ENCODE data around the gene EIF2A. TPM values are rescaled to one million over a fixed set of nuclear protein-coding genes. Genes with fewer than 3 reads are reported as not detected.

The EIF2A gene
- total and polyA plus RNA-seq, 9 of the 15 experiments (the other 6 are each of a cell fraction or from before 2014, with no cell fraction given) = 106 to 192 (median 168) TPM

DNA sequence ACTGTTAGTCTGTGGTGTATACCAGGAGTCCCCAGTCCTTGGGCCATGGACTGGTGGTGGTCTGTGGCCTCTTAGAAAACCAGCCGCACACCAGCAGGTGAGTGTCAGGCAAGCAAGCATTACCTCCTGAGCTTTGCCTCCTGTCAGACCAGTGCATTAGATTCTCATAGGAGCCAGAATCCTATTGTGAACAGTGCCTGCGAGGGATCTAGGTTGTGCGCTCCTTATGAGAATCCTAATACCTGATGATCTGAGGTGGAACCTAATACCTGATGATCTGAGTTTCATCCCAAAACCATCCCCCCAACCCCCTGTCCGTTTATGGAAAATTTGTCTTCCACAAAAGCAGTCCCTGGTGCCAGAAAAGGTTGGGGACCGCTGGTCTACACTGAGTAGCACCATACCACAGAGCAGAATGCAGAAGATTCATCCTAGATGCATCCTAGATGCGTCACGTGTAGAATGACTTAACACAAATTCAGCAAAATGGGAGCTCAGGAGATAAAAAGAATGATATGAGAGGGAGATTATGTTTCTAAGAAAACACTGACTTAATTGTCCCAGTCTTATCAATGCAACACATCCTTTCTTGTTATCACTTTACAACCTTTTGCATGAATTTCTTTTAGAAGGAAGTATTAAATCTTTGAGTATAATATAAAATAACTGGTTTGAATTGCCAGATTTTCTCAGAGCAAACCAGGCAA, 85.1 kb downstream of the EIF2A start (continued):
- TF ChIP-seq ZFP91 (CRISPR knock-in tag; IDR thresholded peaks at IDR 0.05) (no peak), HMG20B (CRISPR knock-in tag; IDR thresholded peaks at IDR 0.05) (no peak), MYNN (IDR thresholded peaks at IDR 0.05) (no peak), MYNN (CRISPR knock-in tag; IDR thresholded peaks at IDR 0.05) (no peak), GATAD2A (IDR thresholded peaks at IDR 0.05) (0 out of 2 replicates have a peak, but pooled peaks have one; percentile 51), RBBP5 (IDR thresholded peaks at IDR 0.05; ENCODE audit: borderline replicate concordance, insufficient read depth, low read length, poor library complexity, severe bottlenecking) (no peak), ZFX (CRISPR knock-in tag; IDR thresholded peaks at IDR 0.05) (no peak), SIRT6 (IDR thresholded peaks at IDR 0.05; ENCODE audit: low read depth, low read length) (no peak), NELFE (IDR thresholded peaks at IDR 0.05; ENCODE audit: insufficient read depth, insufficient read length) (no peak), NFRKB (IDR thresholded peaks at IDR 0.05; ENCODE audit: low read depth) (no peak), TEAD4 (IDR thresholded peaks at IDR 0.05; ENCODE audit: low read length) (peak; percentile 78), TEAD4 (CRISPR knock-in tag; IDR thresholded peaks at IDR 0.05; ENCODE audit: borderline replicate concordance) (no peak), KDM2B (CRISPR knock-in tag; IDR thresholded peaks at IDR 0.05) (no peak), HDGF (IDR thresholded peaks at IDR 0.05) (no peak), NR2C1 (IDR thresholded peaks at IDR 0.05) (no peak), NR2C1 (tag; IDR thresholded peaks at IDR 0.05) (no peak), STAG1 (CRISPR knock-in tag; IDR thresholded peaks at IDR 0.05; ENCODE audit: borderline replicate concordance) (no peak), YBX1 (IDR thresholded peaks at IDR 0.05) (no peak), ZNF431 (CRISPR knock-in tag; IDR thresholded peaks at IDR 0.05) (no peak), SMARCA4 (IDR thresholded peaks at IDR 0.05) (peak; percentile 69), HDAC1 (IDR thresholded peaks at IDR 0.05) (no peak; a peak in 1 of 4 replicates), PYGO2 (tag; IDR thresholded peaks at IDR 0.05) (no peak), ZNF165 (CRISPR knock-in tag; IDR thresholded peaks at IDR 0.05; ENCODE audit: borderline replicate concordance) (no peak), FOXM1 (IDR thresholded peaks at IDR 0.05; ENCODE audit: low read depth) (no peak), FOXM1 (CRISPR knock-in tag; IDR thresholded peaks at IDR 0.05; ENCODE audit: low read depth) (no peak), TEAD1 (CRISPR knock-in tag; IDR thresholded peaks at IDR 0.05) (0 out of 4 replicates have a peak, but pooled peaks of 1 of the 2 experiments have one; percentile 57), ZNF197 (CRISPR knock-in tag; IDR thresholded peaks at IDR 0.05; ENCODE audit: low read depth) (no peak)
- TF ChIP-seq, protein P1, sequence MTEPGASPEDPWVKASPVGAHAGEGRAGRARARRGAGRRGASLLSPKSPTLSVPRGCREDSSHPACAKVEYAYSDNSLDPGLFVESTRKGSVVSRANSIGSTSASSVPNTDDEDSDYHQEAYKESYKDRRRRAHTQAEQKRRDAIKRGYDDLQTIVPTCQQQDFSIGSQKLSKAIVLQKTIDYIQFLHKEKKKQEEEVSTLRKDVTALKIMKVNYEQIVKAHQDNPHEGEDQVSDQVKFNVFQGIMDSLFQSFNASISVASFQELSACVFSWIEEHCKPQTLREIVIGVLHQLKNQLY (CRISPR knock-in tag; conservative IDR thresholded peaks at IDR 0.05) = no peak
- TF ChIP-seq, protein P2, sequence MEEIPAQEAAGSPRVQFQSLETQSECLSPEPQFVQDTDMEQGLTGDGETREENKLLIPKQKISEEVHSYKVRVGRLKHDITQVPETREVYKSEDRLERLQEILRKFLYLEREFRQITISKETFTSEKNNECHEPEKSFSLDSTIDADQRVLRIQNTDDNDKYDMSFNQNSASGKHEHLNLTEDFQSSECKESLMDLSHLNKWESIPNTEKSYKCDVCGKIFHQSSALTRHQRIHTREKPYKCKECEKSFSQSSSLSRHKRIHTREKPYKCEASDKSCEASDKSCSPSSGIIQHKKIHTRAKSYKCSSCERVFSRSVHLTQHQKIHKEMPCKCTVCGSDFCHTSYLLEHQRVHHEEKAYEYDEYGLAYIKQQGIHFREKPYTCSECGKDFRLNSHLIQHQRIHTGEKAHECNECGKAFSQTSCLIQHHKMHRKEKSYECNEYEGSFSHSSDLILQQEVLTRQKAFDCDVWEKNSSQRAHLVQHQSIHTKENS (CRISPR knock-in tag; IDR thresholded peaks at IDR 0.05) = no peak
